Breast epithelium (tissue), 3 donors: ENCODE data around the gene CDKN2B-AS1.

Experiments used
- POLR2A ChIP-seq: fragments of 450-650 bp; IDR thresholded peaks from one replicate; pipeline ENCODE4 v1.6.1; 2016; ENCODE audit warnings: antibody characterized with exemption, mild to moderate bottlenecking, moderate library complexity
- TF ChIP-seq, protein P1 (sequence below), 3 donors: fragments of 450-650 bp; IDR thresholded peaks; one replicate each; pipeline ENCODE4 v1.5.1; 2016 to 2017; ENCODE audit warnings: antibody characterized with exemption in 3 of 3, mild to moderate bottlenecking in 3 of 3, moderate library complexity in 3 of 3

DNA sequence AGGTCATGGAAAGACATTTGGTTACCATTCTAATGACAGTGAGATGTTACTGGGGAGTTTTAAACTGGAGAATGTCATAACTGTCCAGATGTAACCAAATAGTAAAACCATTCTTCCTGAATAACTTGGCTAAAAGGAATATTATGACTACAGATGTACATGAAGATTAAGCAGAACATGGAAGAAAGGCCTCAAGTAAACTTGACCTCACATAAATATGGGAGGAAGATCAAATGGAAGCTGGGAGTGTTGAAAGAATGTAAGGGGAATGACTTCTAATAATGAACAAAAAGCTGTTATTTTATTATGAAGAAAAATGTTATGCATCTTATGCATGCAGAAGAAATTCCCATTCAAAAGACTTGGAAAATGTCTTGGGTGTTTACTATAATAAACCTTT, 122.2 kb downstream of the CDKN2B-AS1 start:
- TF ChIP-seq, protein P1, sequence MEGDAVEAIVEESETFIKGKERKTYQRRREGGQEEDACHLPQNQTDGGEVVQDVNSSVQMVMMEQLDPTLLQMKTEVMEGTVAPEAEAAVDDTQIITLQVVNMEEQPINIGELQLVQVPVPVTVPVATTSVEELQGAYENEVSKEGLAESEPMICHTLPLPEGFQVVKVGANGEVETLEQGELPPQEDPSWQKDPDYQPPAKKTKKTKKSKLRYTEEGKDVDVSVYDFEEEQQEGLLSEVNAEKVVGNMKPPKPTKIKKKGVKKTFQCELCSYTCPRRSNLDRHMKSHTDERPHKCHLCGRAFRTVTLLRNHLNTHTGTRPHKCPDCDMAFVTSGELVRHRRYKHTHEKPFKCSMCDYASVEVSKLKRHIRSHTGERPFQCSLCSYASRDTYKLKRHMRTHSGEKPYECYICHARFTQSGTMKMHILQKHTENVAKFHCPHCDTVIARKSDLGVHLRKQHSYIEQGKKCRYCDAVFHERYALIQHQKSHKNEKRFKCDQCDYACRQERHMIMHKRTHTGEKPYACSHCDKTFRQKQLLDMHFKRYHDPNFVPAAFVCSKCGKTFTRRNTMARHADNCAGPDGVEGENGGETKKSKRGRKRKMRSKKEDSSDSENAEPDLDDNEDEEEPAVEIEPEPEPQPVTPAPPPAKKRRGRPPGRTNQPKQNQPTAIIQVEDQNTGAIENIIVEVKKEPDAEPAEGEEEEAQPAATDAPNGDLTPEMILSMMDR (IDR thresholded peaks at IDR 0.05) = no peak
- TF ChIP-seq POLR2A = no peak
